Measurements from ENCODE around the gene OR5F1.

DNA sequence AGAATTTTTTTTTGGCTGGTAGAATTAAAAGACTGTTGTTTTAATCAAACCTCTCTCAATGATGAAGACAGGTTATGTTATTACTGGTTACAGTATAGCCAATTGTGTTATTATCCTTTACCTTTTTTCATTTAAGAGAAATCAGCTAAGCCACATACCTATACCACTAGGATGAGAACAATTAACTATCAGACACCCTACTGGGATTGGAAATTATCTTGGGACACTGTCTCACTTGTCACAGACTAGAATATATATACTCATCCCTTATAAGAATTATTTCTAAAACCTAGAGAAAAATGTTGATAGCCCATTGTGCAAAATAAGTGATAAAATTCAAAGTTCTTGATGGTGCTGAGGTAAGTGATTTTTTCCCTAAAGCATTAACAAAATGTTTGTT lies 32.9 kb upstream of the OR5F1 start, which contains the start of gene OR5AS1:
- TF ChIP-seq, protein P1, sequence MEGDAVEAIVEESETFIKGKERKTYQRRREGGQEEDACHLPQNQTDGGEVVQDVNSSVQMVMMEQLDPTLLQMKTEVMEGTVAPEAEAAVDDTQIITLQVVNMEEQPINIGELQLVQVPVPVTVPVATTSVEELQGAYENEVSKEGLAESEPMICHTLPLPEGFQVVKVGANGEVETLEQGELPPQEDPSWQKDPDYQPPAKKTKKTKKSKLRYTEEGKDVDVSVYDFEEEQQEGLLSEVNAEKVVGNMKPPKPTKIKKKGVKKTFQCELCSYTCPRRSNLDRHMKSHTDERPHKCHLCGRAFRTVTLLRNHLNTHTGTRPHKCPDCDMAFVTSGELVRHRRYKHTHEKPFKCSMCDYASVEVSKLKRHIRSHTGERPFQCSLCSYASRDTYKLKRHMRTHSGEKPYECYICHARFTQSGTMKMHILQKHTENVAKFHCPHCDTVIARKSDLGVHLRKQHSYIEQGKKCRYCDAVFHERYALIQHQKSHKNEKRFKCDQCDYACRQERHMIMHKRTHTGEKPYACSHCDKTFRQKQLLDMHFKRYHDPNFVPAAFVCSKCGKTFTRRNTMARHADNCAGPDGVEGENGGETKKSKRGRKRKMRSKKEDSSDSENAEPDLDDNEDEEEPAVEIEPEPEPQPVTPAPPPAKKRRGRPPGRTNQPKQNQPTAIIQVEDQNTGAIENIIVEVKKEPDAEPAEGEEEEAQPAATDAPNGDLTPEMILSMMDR (IDR thresholded peaks at IDR 0.05): no peak
- TF ChIP-seq POLR2A (IDR thresholded peaks at IDR 0.05): no peak

Measured in adrenal gland (tissue), 5 donors.